GM12891 (cell line): ENCODE measurements around the gene CRY2.

Source experiments
- PAX5 ChIP-seq: IDR thresholded peaks from 2 replicates; pipeline ENCODE4 v1.6.1; 2011; ENCODE audit warnings: low read length, moderate library complexity, mild to moderate bottlenecking; ENCODE audit not compliant: insufficient read depth, severe bottlenecking
- POLR2A ChIP-seq: IDR thresholded peaks from 2 replicates; pipeline ENCODE4 v1.6.1; 2011; ENCODE audit warnings: low read depth, low read length, control low read depth
- POLR2AphosphoS5 ChIP-seq: IDR thresholded peaks from 2 replicates; pipeline ENCODE4 v1.6.1; 2011; ENCODE audit warnings: low read depth, low read length, control low read depth
- SPI1 ChIP-seq: IDR thresholded peaks from 2 replicates; pipeline ENCODE4 v1.6.1; 2011; ENCODE audit warnings: low read depth, low read length, control low read depth

GRCh38 chr11:45886816-45887520, 39.7 kb downstream of the CRY2 start:
- no peak for TF ChIP-seq POLR2A
- no peak for TF ChIP-seq POLR2AphosphoS5
- no peak for TF ChIP-seq SPI1
- TF ChIP-seq PAX5, result no peak
